Pancreas (tissue), 10 donors: ENCODE data around the gene RER1. TPM values are rescaled to one million over a fixed set of nuclear protein-coding genes. Genes with fewer than 3 reads are reported as not detected.

Experiments used
- ATAC-seq, 4 donors: fragments of 200-7000 bp; cut with Tn5 transposase; one replicate each; pipeline versions ENCODE4 v1.8.0 to v1.9.1; 2020; ENCODE audit warnings: mild to moderate bottlenecking in 4 of 4, moderate library complexity in 4 of 4
- DNase-seq, 6 donors: peaks; one replicate each; pipeline ENCODE4 v3.0.0-alpha.2; 2020
- FAIRE-seq: peaks from 2 replicates; lab custom pipeline; 2012; peaks lifted over from hg19 to GRCh38; lab: Jason Lieb, UNC
- H3K27ac ChIP-seq, 4 donors: fragments of 200-600 bp; sonication (generic); 1 replicate in 3 of 4; 2 replicates in 1 of 4; pipeline versions ENCODE4 v1.5.0 to v1.8.0; 2020
- H3K27me3 ChIP-seq, 4 donors: fragments of 200-600 bp; one replicate each; pipeline ENCODE4 v1.8.0; 2021
- H3K36me3 ChIP-seq, 3 donors: fragments of 200-600 bp; sonication (generic) in 1 of 3; one replicate each; pipeline versions ENCODE4 v1.5.0 to v1.8.0; 2020 to 2021
- H3K4me1 ChIP-seq, 3 donors: fragments of 200-600 bp; one replicate each; pipeline ENCODE4 v1.8.0; 2021
- H3K4me3 ChIP-seq, 4 donors: fragments of 200-600 bp; sonication (generic) in 2 of 4; one replicate each; pipeline versions ENCODE4 v1.5.0 to v1.8.0; 2020 to 2021
- H3K9me3 ChIP-seq, 4 donors: fragments of 200-600 bp; one replicate each; pipeline ENCODE4 v1.8.0; 2021
- WGBS, 2 donors: extraction: QIAGEN DNeasy Blood & Tissue Kit; methylation state at CpG; one replicate each; pipeline ENCODE4 v1.1.7; 2013; 5-methylcytosine and 5-hydroxymethylcytosine counted together
- intact Hi-C, 3 donors: fragments of 100-400 bp; cut with DNase I; formaldehyde crosslinking; loops; one replicate each; pipeline versions ENCODE4 v1.11.1 to v1.14.2; 2022
- polyA plus RNA-seq, 2 donors: library from polyadenylated mRNA; stranded (reverse); fragments of 200-250 nt; gene quantifications; one replicate each; pipeline ENCODE4 v1.2.3, GENCODE V29; 2013
- total RNA-seq, 6 donors: library from RNA; stranded (reverse); fragmentation: NEBNext Ultra II Directional in 4 of 6; extraction: Animal tissue kit (Norgen Biotek cat#: 25700) in 4 of 6; gene quantifications; one replicate each; pipeline versions ENCODE4 v1.2.1 to v1.2.4, GENCODE V29; 2021 to 2023
- TF ChIP-seq, protein P1 (sequence below), 4 donors: fragments of 200-600 bp; sonication (generic) in 3 of 4; IDR thresholded peaks; one replicate each; pipeline versions ENCODE4 v1.5.0 to v1.8.0; 2021; ENCODE audit warnings: antibody characterized with exemption in 4 of 4
- donor health status: healthy with polysubstance abuse.
- donor health status: DM: no; HTN: no; CAD: no; lungs with moderate emphysema.
- donor health status: DM: no; HTN: no; CAD: no.
- donor health status: control.
- donor health status: control.
- donor health status: Bipolar disorder and iron deficiency.
- donor health status: DM: yes; HTN: yes; CAD: no.
- donor health status: DM: no; HTN: no; CAD: no.
- donor health status: DM: no; HTN: no; CAD: no.
- donor health status: DM: yes; HTN: yes; CAD: no.

RER1 gene
- total and polyA plus RNA-seq, 8 donors = 54.8 to 84.2 (median 70.6) TPM

DNA sequence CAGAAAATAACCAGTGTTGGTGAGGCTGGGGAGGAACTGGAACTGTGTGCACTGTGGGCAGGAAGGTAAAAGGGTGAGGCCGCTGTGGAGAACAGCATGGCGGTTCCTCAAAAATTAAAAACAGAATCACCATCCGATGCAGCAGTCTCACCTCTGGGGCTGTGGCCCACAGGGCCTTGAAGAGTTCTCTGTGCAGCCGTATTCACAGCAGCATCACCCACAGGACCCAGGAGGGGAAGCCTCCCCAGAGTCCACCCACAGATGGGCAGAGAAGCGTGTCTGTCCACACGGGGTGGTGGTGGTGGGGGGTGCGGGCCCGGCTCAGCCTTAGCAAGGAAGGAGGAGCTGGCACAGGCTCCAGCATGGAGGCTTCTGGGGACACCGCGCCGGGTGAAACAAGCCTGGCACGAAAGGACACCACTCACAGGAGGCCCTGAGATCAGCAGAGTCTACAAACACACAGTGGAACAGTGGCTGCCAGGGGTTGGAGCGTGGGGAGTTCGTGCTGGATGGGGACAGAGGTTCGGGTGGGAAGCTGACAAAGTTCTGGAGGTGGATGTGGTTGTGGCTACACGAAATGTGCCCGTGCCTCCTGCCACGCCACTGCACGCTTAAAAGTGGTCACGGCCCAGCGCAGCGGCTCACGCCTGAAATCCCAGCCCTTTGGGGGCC, 11.8 kb upstream of the RER1 start:
- intact Hi-C loops = loop anchor here in 2 of 3 donors (5.0 to 10.0 kb wide), 2 partner anchors 183 to 185 kb away; partner anchors contain the start of gene FAAP20 (in 1 of the 2)
- TF ChIP-seq, protein P1, sequence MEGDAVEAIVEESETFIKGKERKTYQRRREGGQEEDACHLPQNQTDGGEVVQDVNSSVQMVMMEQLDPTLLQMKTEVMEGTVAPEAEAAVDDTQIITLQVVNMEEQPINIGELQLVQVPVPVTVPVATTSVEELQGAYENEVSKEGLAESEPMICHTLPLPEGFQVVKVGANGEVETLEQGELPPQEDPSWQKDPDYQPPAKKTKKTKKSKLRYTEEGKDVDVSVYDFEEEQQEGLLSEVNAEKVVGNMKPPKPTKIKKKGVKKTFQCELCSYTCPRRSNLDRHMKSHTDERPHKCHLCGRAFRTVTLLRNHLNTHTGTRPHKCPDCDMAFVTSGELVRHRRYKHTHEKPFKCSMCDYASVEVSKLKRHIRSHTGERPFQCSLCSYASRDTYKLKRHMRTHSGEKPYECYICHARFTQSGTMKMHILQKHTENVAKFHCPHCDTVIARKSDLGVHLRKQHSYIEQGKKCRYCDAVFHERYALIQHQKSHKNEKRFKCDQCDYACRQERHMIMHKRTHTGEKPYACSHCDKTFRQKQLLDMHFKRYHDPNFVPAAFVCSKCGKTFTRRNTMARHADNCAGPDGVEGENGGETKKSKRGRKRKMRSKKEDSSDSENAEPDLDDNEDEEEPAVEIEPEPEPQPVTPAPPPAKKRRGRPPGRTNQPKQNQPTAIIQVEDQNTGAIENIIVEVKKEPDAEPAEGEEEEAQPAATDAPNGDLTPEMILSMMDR (IDR thresholded peaks at IDR 0.05) = no peak
- no peak for ATAC-seq
- Histone ChIP-seq H3K4me1 (no peaks in the 10 kb centered on the region), H3K27me3 (no peaks in the 10 kb centered on the region), H3K9me3 (no peaks in the 10 kb centered on the region), H3K4me3 (no peak overlapping the region), H3K27ac (no peak overlapping the region), H3K36me3 (no peaks in the 10 kb centered on the region)
- FAIRE-seq = no peak
- WGBS, 2 donors = 84 to 91% methylated on average over 23 of the region's 23 CpGs
- peak in 2 of 6 donors; percentile 20 to 44 for DNase-seq

DNA sequence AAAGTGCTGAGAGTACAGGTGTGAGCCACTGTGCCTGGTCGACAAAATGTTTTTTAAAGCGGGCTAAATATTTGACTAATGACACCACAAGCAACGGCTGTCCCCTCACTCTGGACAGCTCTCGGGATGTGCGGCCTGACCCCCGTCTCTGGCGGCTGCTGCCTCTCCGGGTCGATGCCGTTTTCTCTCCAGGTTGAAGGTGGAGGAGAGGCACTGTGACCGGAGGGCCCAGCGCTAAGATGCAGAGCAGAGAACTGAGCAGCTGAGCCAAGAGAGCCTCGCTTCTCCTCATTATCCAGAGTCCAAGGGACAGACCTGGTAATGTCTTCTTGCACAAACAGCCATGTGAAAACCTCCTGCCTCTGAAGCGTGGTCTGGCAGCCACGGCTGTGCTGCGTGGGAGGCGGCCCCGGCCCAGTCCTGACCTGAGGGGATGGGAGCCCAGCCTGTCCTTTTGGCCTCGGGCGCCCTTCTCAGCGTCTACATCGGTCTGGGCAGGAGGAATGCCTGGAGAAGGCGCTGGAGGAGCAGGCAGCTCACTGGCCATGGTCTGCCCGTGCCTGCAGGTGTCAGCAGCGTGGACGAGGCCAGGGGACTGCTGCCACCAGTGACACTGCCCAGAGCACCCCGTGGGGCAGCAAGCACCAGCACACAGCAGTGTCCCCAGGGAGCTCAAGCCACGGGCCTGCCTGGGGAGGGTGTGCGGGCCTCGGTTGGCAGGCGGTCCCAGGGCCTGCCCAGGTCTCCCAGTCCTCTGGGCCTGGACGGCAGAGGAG, 10.6 kb upstream of the RER1 start:
- Histone ChIP-seq H3K4me1 (no peaks in the 10 kb centered on the region), H3K4me3 (no peak overlapping the region), H3K9me3 (no peaks in the 10 kb centered on the region), H3K27ac (no peak overlapping the region), H3K27me3 (no peaks in the 10 kb centered on the region), H3K36me3 (no peaks in the 10 kb centered on the region)
- no peak for FAIRE-seq
- DNase-seq = peak in 2 of 6 donors; percentile 33 to 74
- peak in 2 of 4 donors; percentile 3 for ATAC-seq
- WGBS, 2 donors = 75 to 83% methylated on average over 32 of the region's 32 CpGs
- intact Hi-C loops = loop anchor here in 1 of 3 donors (5.0 kb wide), 1 partner anchor 184 kb away; no protein-coding TSS in a partner anchor
- TF ChIP-seq, protein P1 (IDR thresholded peaks at IDR 0.05) = no peak

DNA sequence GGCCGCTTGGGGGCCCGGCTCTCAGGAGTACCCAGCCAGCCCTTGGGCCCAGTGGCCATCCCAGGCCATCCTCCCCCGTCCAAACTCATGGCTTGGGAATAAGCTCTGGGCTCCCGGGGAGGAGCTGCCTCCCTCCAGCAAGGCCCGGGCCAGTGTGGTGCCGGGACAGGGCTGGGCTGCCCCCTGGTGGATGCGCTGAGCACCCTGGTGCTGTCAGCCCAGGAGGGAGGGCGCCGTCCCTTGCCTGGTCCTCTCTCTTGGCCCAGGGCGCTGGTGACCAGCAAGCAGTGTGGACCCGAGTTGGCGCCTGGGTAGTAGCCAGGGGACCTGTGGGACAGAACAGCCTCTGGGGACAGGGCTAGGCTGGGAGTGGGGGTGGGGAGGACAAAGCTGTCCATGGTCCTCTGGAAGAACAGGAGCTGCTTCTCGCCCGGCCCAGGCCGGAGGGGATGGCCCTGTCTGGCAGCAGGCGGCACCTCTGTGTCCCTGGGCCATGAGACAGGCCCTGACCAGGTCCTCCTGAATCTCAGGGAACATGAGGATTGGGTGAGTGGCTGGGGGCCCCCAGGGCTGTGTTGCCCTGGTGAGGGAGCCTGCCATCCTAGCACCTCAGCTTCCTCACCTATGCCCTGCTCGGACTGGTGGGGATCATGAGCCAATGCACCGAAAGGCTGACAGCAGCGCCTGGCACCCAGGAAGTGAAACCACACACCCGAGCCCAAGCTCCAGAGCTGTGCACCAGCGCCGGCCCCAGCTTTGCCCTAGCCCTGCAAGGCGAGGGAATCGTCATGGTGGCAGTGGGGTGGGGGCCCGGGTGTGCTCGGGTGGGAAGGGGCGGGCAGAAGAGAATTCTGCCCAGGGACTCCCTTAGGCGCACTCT, 9.7 kb upstream of the RER1 start:
- no peak overlapping the region for H3K4me3 ChIP-seq
- H3K27me3 ChIP-seq = no peaks in the 10 kb centered on the region
- intact Hi-C loops = loop anchor here in 2 of 3 donors (2.0 to 5.0 kb wide), 2 partner anchors 185 kb away; no protein-coding TSS in a partner anchor
- no peaks in the 10 kb centered on the region for H3K9me3 ChIP-seq
- TF ChIP-seq, protein P1 (IDR thresholded peaks at IDR 0.05) = peak; percentile 80 to 89 (median 85)
- H3K36me3 ChIP-seq = no peaks in the 10 kb centered on the region
- H3K4me1 ChIP-seq = no peaks in the 10 kb centered on the region
- DNase-seq (peak; percentile 70 to 95 (median 83)), FAIRE-seq (no peak), ATAC-seq (peak; percentile 89 to 98 (median 96))
- 36 to 42% methylated on average over 28 of the region's 28 CpGs for WGBS, 2 donors
- no peak overlapping the region for H3K27ac ChIP-seq

DNA sequence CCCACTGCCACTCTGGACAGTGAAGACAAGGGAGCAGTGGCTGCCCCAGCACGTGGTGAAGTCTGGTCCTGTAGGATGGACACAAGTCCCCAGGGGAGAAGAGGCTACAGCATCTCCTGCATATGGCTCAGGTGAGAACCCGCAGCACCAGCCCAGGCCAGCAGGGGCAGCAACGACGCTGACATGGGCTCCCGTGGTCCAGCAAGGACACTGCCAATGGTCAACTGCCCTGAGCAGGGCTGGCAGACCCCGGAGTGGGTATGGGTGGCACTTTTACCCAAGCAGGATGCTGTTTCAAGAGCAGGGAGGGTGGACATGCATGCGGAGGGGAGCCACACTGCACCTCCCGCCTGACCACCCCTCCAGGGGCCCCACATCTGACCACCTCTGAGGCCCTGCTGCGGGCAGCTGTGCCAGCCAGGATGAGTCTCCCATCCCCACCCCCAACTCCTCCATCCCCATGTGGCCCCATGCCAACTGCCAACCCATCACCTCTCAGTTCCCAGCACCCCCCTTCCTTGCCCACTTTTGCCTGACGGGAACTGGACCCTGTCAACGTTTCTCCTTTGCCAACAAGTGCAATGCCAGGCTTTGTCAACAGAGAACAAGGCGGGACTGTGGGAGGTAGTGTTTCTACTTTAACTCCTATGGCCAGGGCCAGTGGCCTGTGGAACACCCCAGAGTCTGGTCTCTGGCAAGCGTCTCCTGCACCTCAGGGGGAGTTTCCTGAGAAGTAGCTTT, 8.8 kb upstream of the RER1 start:
- Histone ChIP-seq H3K36me3 (no peaks in the 10 kb centered on the region), H3K27me3 (no peaks in the 10 kb centered on the region), H3K27ac (no peak overlapping the region), H3K9me3 (no peaks in the 10 kb centered on the region), H3K4me1 (no peaks in the 10 kb centered on the region), H3K4me3 (no peak overlapping the region)
- FAIRE-seq = no peak
- DNase-seq = peak in 3 of 6 donors; percentile 60 to 81 (median 71)
- TF ChIP-seq, protein P1 (IDR thresholded peaks at IDR 0.05) = peak in 3 of 4 donors; percentile 23 to 46 (median 28)
- 39 to 40% methylated on average over 12 to 13 of the region's 13 CpGs for WGBS, 2 donors
- intact Hi-C loops = loop anchor here in 2 of 3 donors (2.0 to 5.0 kb wide), 2 partner anchors 185 to 186 kb away; no protein-coding TSS in a partner anchor
- peak; percentile 50 to 65 (median 62) for ATAC-seq
